Osteocyte (in vitro differentiated cells): Measurements from ENCODE around the gene PHLPP1. TPM values are rescaled to one million over a fixed set of nuclear protein-coding genes. Genes with fewer than 3 reads are reported as not detected.

Experiments used
- DNase-seq: peaks from one replicate; pipeline ENCODE4 v3.0.0; 2021; ENCODE audit warnings: mixed read lengths; ENCODE audit not compliant: unreplicated experiment; ENCODE audit errors: extremely low spot score
- H3K27ac Mint-ChIP-seq: one replicate; pipeline ENCODE4 v1.8.0; 2021; ENCODE audit warnings: mild to moderate bottlenecking, mixed read lengths; ENCODE audit not compliant: unreplicated experiment
- H3K27me3 Mint-ChIP-seq: one replicate; pipeline ENCODE4 v1.8.0; 2021; ENCODE audit warnings: mixed read lengths; ENCODE audit not compliant: unreplicated experiment
- H3K36me3 Mint-ChIP-seq: one replicate; pipeline ENCODE4 v1.8.0; 2021; ENCODE audit warnings: mixed read lengths; ENCODE audit not compliant: unreplicated experiment
- H3K4me1 Mint-ChIP-seq: one replicate; pipeline ENCODE4 v1.8.0; 2021; ENCODE audit warnings: mixed read lengths; ENCODE audit not compliant: unreplicated experiment
- H3K4me3 Mint-ChIP-seq: one replicate; pipeline ENCODE4 v1.8.0; 2021; ENCODE audit warnings: mild to moderate bottlenecking, moderate library complexity, mixed read lengths; ENCODE audit not compliant: unreplicated experiment
- H3K9me3 Mint-ChIP-seq: one replicate; pipeline ENCODE4 v1.8.0; 2021; ENCODE audit warnings: mixed read lengths; ENCODE audit not compliant: unreplicated experiment
- CTCF ChIP-seq: fragments of 200-600 bp; sonication (generic); IDR thresholded peaks from 2 replicates; pipeline ENCODE4 v1.5.0; 2021; ENCODE audit warnings: antibody characterized with exemption, mild to moderate bottlenecking, moderate library complexity
- total RNA-seq: library from RNA; stranded (reverse); gene quantifications from 2 replicates; pipeline ENCODE4 v1.2.1, GENCODE V29; 2021

PHLPP1 gene
- total RNA-seq, 1 donor from 2014 or later = 19.6 TPM

GRCh38 chr18:62757399-62758010, 42.2 kb downstream of the PHLPP1 start:
- peaks cover 4% of the 10 kb centered on the region for H3K36me3 Mint-ChIP-seq
- no peak for TF ChIP-seq CTCF
- H3K27me3 Mint-ChIP-seq = no peaks in the 10 kb centered on the region
- H3K27ac Mint-ChIP-seq = no peak overlapping the region
- no peak overlapping the region for H3K4me3 Mint-ChIP-seq
- H3K9me3 Mint-ChIP-seq = peaks cover 5% of the 10 kb centered on the region
- H3K4me1 Mint-ChIP-seq = peaks cover 35% of the 10 kb centered on the region
- no peak for DNase-seq

- TF ChIP-seq CTCF = no peak
- Mint-ChIP-seq H3K9me3 (peaks cover 5% of the 10 kb centered on the region), H3K27me3 (no peaks in the 10 kb centered on the region), H3K27ac (peak overlapping the region; percentile 4), H3K4me3 (no peak overlapping the region), H3K4me1 (peaks cover 36% of the 10 kb centered on the region), H3K36me3 (peaks cover 4% of the 10 kb centered on the region)
- DNase-seq = no peak
Measured at GRCh38 chr18:62758591-62758990, 43.2 kb downstream of the PHLPP1 start.

GRCh38 chr18:62759704-62760402, 44.5 kb downstream of the PHLPP1 start:
- peaks cover 5% of the 10 kb centered on the region for H3K9me3 Mint-ChIP-seq
- H3K4me1 Mint-ChIP-seq = peaks cover 42% of the 10 kb centered on the region
- DNase-seq = no peak
- peak overlapping the region; percentile 20 for H3K4me3 Mint-ChIP-seq
- no peak for TF ChIP-seq CTCF
- H3K27ac Mint-ChIP-seq = peak overlapping the region; percentile 59
- no peaks in the 10 kb centered on the region for H3K27me3 Mint-ChIP-seq
- peaks cover 4% of the 10 kb centered on the region for H3K36me3 Mint-ChIP-seq

- peak overlapping the region; percentile 59 for H3K27ac Mint-ChIP-seq
- peaks cover under 1% of the 10 kb centered on the region for H3K9me3 Mint-ChIP-seq
- peaks cover 4% of the 10 kb centered on the region for H3K36me3 Mint-ChIP-seq
Measured at GRCh38 chr18:62760403-62760734, 45.0 kb downstream of the PHLPP1 start.

More at GRCh38 chr18:62760403-62760734, 45.0 kb downstream of the PHLPP1 start:
- TF ChIP-seq CTCF = no peak
- H3K4me3 Mint-ChIP-seq = peak overlapping the region; percentile 27
- H3K4me1 Mint-ChIP-seq = peaks cover 42% of the 10 kb centered on the region
- DNase-seq = no peak
- no peaks in the 10 kb centered on the region for H3K27me3 Mint-ChIP-seq
